ENCODE results near the gene EPHA2.
A peak's percentile ranks its signal among the peaks of the same experiment; 100 is the strongest.

Gene EPHA2

GRCh38 chr1:16178596-16179497, 23.0 kb upstream of the EPHA2 start (continued):
- TF ChIP-seq PATZ1 (CRISPR knock-in tag; IDR thresholded peaks at IDR 0.05; ENCODE audit: borderline replicate concordance) = no peak
- TF ChIP-seq PPARA (CRISPR knock-in tag; IDR thresholded peaks at IDR 0.05; ENCODE audit: borderline replicate concordance) = no peak
- no peak for TF ChIP-seq ARNTL (CRISPR knock-in tag; IDR thresholded peaks at IDR 0.05; ENCODE audit: borderline replicate concordance, low read depth)
- TF ChIP-seq ZC3H10 (CRISPR knock-in tag; IDR thresholded peaks at IDR 0.05) = no peak
- TF ChIP-seq GLIS3 (CRISPR knock-in tag; IDR thresholded peaks at IDR 0.05) = no peak
- TF ChIP-seq RARB (CRISPR knock-in tag; IDR thresholded peaks at IDR 0.05) = no peak

- ATAC-seq = no peak
Measured at GRCh38 chr1:16177306-16177705, 21.4 kb upstream of the EPHA2 start.

GRCh38 chr1:16176653-16177052, 20.8 kb upstream of the EPHA2 start:
- no peak for TF ChIP-seq RARB (CRISPR knock-in tag; IDR thresholded peaks at IDR 0.05)
- TF ChIP-seq ZNF8 (CRISPR knock-in tag; IDR thresholded peaks at IDR 0.05) = no peak
- no peak for TF ChIP-seq GLIS3 (CRISPR knock-in tag; IDR thresholded peaks at IDR 0.05)
- TF ChIP-seq PATZ1 (CRISPR knock-in tag; IDR thresholded peaks at IDR 0.05; ENCODE audit: borderline replicate concordance) = no peak
- TF ChIP-seq TSHZ2 (CRISPR knock-in tag; IDR thresholded peaks at IDR 0.05) = no peak
- no peak for TF ChIP-seq ESRRG (CRISPR knock-in tag; IDR thresholded peaks at IDR 0.05)
- no peak for TF ChIP-seq PPARA (CRISPR knock-in tag; IDR thresholded peaks at IDR 0.05; ENCODE audit: borderline replicate concordance)
- no peak for TF ChIP-seq ZNF70 (CRISPR knock-in tag; IDR thresholded peaks at IDR 0.05)
- TF ChIP-seq TOX (CRISPR knock-in tag; IDR thresholded peaks at IDR 0.05; ENCODE audit: borderline replicate concordance) = no peak
- no peak for TF ChIP-seq CSDC2 (CRISPR knock-in tag; IDR thresholded peaks at IDR 0.05)
- no peak for TF ChIP-seq BACH2 (CRISPR knock-in tag; IDR thresholded peaks at IDR 0.05; ENCODE audit: borderline replicate concordance)
- TF ChIP-seq OSR1 (CRISPR knock-in tag; IDR thresholded peaks at IDR 0.05) = no peak
- ATAC-seq = no peak

More at GRCh38 chr1:16177306-16177705, 21.4 kb upstream of the EPHA2 start:
- TF ChIP-seq ZNF565 (CRISPR knock-in tag; conservative IDR thresholded peaks at IDR 0.05; ENCODE audit: low read depth) = no peak
- no peak for TF ChIP-seq ZNF70 (CRISPR knock-in tag; IDR thresholded peaks at IDR 0.05)

GRCh38 chr1:16175610-16176553, 20.0 kb upstream of the EPHA2 start:
- ATAC-seq = peak; percentile 79
- peak; percentile 78; the same call in 1 of the 2 replicates for TF ChIP-seq TSHZ2 (CRISPR knock-in tag; IDR thresholded peaks at IDR 0.05)
- no peak for TF ChIP-seq POU6F1 (CRISPR knock-in tag; IDR thresholded peaks at IDR 0.05; ENCODE audit: borderline replicate concordance, low read depth)
- peak; percentile 80 for TF ChIP-seq SNAI2 (CRISPR knock-in tag; IDR thresholded peaks at IDR 0.05)
- TF ChIP-seq CSDC2 (CRISPR knock-in tag; IDR thresholded peaks at IDR 0.05) = peak; percentile 84; the same call in 1 of the 2 replicates
- TF ChIP-seq GLIS3 (CRISPR knock-in tag; IDR thresholded peaks at IDR 0.05) = no peak
- 0 out of 2 replicates have a peak, but pooled peaks have one; percentile 14 for TF ChIP-seq ISL1 (CRISPR knock-in tag; IDR thresholded peaks at IDR 0.05)
- TF ChIP-seq PATZ1 (CRISPR knock-in tag; IDR thresholded peaks at IDR 0.05; ENCODE audit: borderline replicate concordance) = 0 out of 2 replicates have a peak, but pooled peaks have one; percentile 30
- peak; percentile 61; the same call in 1 of the 2 replicates for TF ChIP-seq ZFP3 (CRISPR knock-in tag; IDR thresholded peaks at IDR 0.05)

Measured in SK-N-SH treated with all-trans-retinoic acid at 6 μM for 48 hours (cell line).